Suppressor macrophage (primary cell): Measurements from ENCODE around the gene CD101.
A peak's percentile ranks its signal among the peaks of the same experiment; 100 is the strongest.
"Not testable (repeated sequence)": the region's sequence is repeated elsewhere in the genome, so short reads cannot be mapped to it uniquely, and the experiment has no call there.

Experiments
- DNase-seq, 4 experiments: peaks; one replicate each; pipeline ENCODE4 v3.0.0-alpha.2; 2020 to 2022
- total RNA-seq, 17 experiments: gene quantifications; one replicate each; lab custom pipeline; 2026; ENCODE audit warnings: mixed read lengths in 6 of 17, inconsistent platforms in 3 of 17; lab: John Stamatoyannopoulos, UW

Gene CD101
- total RNA-seq, result 3.0 to 21.9 (median 5.8) reads per million in 17 experiments

GRCh38 chr1:117001254-117001927 is at the start of gene CD101:
TSS of gene CD101 (plus strand) at chr1:117001760. CDS start at chr1:117001818, 58 bp downstream.
- peak; percentile 65 to 87 (median 76) for DNase-seq

- DNase-seq, result no peak
These were observed 48.8 kb upstream of the CD101 start for GRCh38 chr1:116952738-116953275.

- DNase-seq, result no peak
These were observed 47.1 kb upstream of the CD101 start for GRCh38 chr1:116954440-116954839.

- DNase-seq, result no peak
These were observed 45.2 kb upstream of the CD101 start for GRCh38 chr1:116956378-116956777.

- no peak for DNase-seq
These were observed 43.9 kb upstream of the CD101 start for GRCh38 chr1:116957646-116958045.

- no peak for DNase-seq
These were observed 43.5 kb upstream of the CD101 start for GRCh38 chr1:116958110-116958509.

- no peak for DNase-seq
These were observed 42.6 kb upstream of the CD101 start for GRCh38 chr1:116958977-116959376.

- DNase-seq, result no peak
These were observed 40.0 kb upstream of the CD101 start for GRCh38 chr1:116961606-116962005.

GRCh38 chr1:116962987-116963639 is 38.4 kb upstream of the CD101 start:
- peak; percentile 67 to 87 (median 82) for DNase-seq

GRCh38 chr1:116966791-116967190 is 34.8 kb upstream of the CD101 start:
- DNase-seq, result no peak

GRCh38 chr1:116968724-116969123 is 32.8 kb upstream of the CD101 start:
- DNase-seq, result no peak

- peak; percentile 58 to 82 (median 82) for DNase-seq
These were observed 30.2 kb upstream of the CD101 start for GRCh38 chr1:116971258-116971860.

GRCh38 chr1:116971965-116972673 is 29.4 kb upstream of the CD101 start:
- DNase-seq, result peak in 2 of 4 experiments; percentile 23 to 35

- no peak for DNase-seq
These were observed 28.9 kb upstream of the CD101 start for GRCh38 chr1:116972674-116973030.

- not testable (repeated sequence) for DNase-seq
These were observed 21.3 kb upstream of the CD101 start for GRCh38 chr1:116980309-116980708.

GRCh38 chr1:116981521-116982037 is 20.0 kb upstream of the CD101 start:
- DNase-seq, result no peak

- no peak for DNase-seq
These were observed 19.1 kb upstream of the CD101 start for GRCh38 chr1:116982319-116983004.

GRCh38 chr1:116983112-116983511 is 18.4 kb upstream of the CD101 start:
- no peak for DNase-seq

- no peak for DNase-seq
These were observed 17.9 kb upstream of the CD101 start for GRCh38 chr1:116983678-116984077.

- DNase-seq, result no peak
These were observed 17.0 kb upstream of the CD101 start for GRCh38 chr1:116984406-116985160.
